HepG2 (cell line): ENCODE results near the gene HES2. TPM values are rescaled to one million over a fixed set of nuclear protein-coding genes. Genes with fewer than 3 reads are reported as not detected.
"Not testable (repeated sequence)": the region's sequence is repeated elsewhere in the genome, so short reads cannot be mapped to it uniquely, and the experiment has no call there.

Experiments used
- ARNTL ChIP-seq: sonication (generic); formaldehyde crosslinking; IDR thresholded peaks from 2 replicates; pipeline ENCODE4 v1.4.0; 2020; ENCODE audit warnings: mild to moderate bottlenecking, missing genetic modification reagents
- HIC2 ChIP-seq: sonication (generic); formaldehyde crosslinking; IDR thresholded peaks from 2 replicates; pipeline ENCODE4 v1.9.0; 2022; ENCODE audit warnings: low read depth, missing genetic modification reagents
- HNF4G ChIP-seq, 2 experiments: sonication (generic) in 1 of 2; formaldehyde crosslinking in 1 of 2; IDR thresholded peaks; 2 replicates each; pipeline versions ENCODE4 v1.4.0 to v1.6.1; 2011 to 2020; ENCODE audit warnings: borderline replicate concordance in 2 of 2, low read depth in 2 of 2, mild to moderate bottlenecking in 2 of 2, low read length in 1 of 2, missing genetic modification reagents in 1 of 2, moderate library complexity in 1 of 2
- NR2C2 ChIP-seq: sonication (generic); formaldehyde crosslinking; IDR thresholded peaks from 2 replicates; pipeline ENCODE4 v1.4.0; 2020; ENCODE audit warnings: missing genetic modification reagents, mild to moderate bottlenecking, moderate library complexity, borderline replicate concordance
- ZNF430 ChIP-seq: sonication (generic); formaldehyde crosslinking; IDR thresholded peaks from 2 replicates; pipeline ENCODE4 v1.9.0; 2021; ENCODE audit warnings: mild to moderate bottlenecking, missing genetic modification reagents
- ZNF740 ChIP-seq: sonication (generic); formaldehyde crosslinking; IDR thresholded peaks from 2 replicates; pipeline ENCODE4 v1.4.0; 2020; ENCODE audit warnings: missing genetic modification reagents
- polyA plus RNA-seq, 8 experiments: library from polyadenylated mRNA; depleted of rRNA in 3 of 8; stranded (reverse) in 7 of 8; unstranded in 1 of 8; fragments of >200 nt; fragmentation: Illumina TruSeq in 4 of 8; extraction: Trizol in 4 of 8; gene quantifications; 2 replicates each; pipeline versions ENCODE4 v1.2.1 to v1.2.3, GENCODE V29; 2011 to 2016; ENCODE audit warnings: low read depth in 4 of 8, missing spikeins in 1 of 8, mixed read lengths in 1 of 8; ENCODE audit not compliant: insufficient read depth in 1 of 8
- total RNA-seq, 5 experiments: library from RNA; depleted of rRNA; stranded (reverse); fragments of >200 nt; fragmentation: Illumina TruSeq; extraction: Trizol; gene quantifications; 2 replicates each; pipeline ENCODE4 v1.2.3, GENCODE V29; 2016; ENCODE audit warnings: low read depth in 1 of 5
- TF ChIP-seq, protein P1 (sequence below): sonication (generic); IDR thresholded peaks from 2 replicates; pipeline ENCODE4 v1.6.1; 2016; ENCODE audit warnings: low read depth, borderline replicate concordance

Gene HES2
- total and polyA plus RNA-seq, 2 of the 13 experiments (the other 11 are each of a cell fraction or from before 2014, with no cell fraction given), result 0.11 to 0.17 TPM

GRCh38 chr1:6445929-6446328, 26.2 kb upstream of the HES2 start (continued):
- TF ChIP-seq, protein P1, sequence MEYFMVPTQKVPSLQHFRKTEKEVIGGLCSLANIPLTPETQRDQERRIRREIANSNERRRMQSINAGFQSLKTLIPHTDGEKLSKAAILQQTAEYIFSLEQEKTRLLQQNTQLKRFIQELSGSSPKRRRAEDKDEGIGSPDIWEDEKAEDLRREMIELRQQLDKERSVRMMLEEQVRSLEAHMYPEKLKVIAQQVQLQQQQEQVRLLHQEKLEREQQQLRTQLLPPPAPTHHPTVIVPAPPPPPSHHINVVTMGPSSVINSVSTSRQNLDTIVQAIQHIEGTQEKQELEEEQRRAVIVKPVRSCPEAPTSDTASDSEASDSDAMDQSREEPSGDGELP, result peak; percentile 79; the same call in 1 of the 2 replicates
- TF ChIP-seq ARNTL (CRISPR knock-in tag), result peak; percentile 69
- TF ChIP-seq ZNF740, result peak; percentile 87; the same call in 1 of the 2 replicates
- TF ChIP-seq ZNF430 (CRISPR knock-in tag), result 0 out of 2 replicates have a peak, but pooled peaks have one; percentile 1
- TF ChIP-seq HIC2, result peak; percentile 43; the same call in 1 of the 2 replicates
- TF ChIP-seq NR2C2 (CRISPR knock-in tag), result peak; percentile 57; the same call in 1 of the 2 replicates
- TF ChIP-seq HNF4G (IDR thresholded peaks at IDR 0.05; ENCODE audit: borderline replicate concordance, low read depth, low read length), result peak; percentile 18; the same call in 1 of the 2 replicates
- TF ChIP-seq HNF4G (CRISPR knock-in tag; IDR thresholded peaks at IDR 0.05; ENCODE audit: borderline replicate concordance, low read depth), result not testable (repeated sequence)
